Embryonic facial prominence (tissue), 1 donor: ENCODE results near the gene AQP7.
A peak's percentile ranks its signal among the peaks of the same experiment; 100 is the strongest.
"Not testable (repeated sequence)": the region's sequence is repeated elsewhere in the genome, so short reads cannot be mapped to it uniquely, and the experiment has no call there.

Experiments
- DNase-seq: peaks from one replicate; pipeline ENCODE4 v3.0.0-alpha.2; 2016; ENCODE audit errors: extremely low spot score

AQP7 gene

DNA sequence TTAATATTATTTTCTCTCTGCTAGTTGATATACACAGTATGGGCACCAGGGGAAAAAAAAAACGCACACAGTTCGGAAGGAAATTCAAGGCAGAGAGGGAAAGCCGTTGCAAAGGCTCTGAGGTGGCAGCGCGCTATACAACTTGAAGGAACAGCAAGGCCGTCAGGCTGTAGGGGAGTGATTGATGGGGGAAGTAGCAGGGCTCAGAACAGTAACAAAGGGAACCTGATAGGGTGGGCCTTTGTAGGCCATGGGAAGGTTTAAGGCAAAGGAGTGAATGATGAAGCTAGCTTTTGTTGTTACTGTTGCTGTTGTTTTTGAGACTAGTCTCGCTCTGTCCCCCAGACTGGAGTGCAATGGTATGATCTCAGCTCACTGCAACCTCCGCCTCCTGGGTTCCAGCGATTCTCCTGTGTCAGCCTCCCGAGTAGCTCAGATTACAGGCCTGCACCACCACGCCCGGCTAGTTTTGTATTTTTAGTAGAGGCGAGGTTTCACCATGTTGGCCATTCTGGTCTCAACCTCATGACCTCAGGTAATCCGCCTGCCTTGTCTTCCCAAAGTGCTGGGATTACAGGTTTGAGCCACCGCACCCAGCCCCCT, 27.0 kb downstream of the AQP7 start:
- DNase-seq, result no peak

DNA sequence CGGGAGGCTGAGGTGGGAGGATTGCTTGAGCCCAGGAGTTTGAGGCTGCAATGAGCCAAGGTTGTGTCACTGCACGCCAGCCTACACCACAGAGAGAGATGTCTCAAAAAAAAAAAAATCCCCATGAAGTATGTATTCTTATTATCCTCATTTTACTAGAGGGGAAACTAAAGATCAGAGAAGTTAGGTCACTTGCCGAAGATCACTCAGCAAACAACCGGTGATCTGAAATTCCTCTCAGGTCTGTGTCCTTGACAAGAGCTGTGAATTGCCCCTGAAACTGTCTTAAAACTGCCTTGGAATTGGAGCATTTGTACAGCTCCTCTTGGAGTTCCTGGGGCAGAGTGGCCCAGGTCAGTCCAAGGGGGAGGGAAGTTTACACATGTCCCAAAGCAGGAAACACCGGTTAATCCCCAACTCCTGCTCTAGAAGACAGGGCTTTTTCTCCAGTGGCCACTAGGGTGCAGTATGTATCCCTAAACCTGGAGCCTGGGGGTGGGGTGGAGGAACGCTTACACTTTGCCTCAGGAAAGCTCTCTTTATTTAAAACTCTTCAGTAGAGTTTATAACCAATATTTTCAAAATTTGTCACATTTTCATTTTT, 27.6 kb downstream of the AQP7 start:
- peak; percentile 57 for DNase-seq

DNA sequence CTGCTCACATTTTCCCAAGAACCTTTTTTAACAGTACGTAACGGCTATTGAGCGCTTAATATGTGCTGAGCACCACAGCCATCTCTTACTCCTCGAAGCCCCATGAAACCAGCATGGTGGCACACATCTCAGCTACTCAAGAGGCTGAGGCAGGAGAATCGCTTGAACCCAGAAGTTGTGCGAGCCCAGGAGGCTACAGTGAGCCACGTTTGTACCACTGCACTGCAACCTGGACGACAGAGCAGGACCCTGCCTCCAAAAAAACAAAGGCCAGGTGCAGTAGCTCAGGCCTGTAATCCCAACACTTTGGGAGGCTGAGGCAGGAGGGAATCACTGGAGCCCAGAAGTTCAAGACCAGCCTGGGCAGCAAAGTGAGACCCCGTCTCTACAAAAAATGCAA, 28.2 kb downstream of the AQP7 start:
- no peak for DNase-seq

DNA sequence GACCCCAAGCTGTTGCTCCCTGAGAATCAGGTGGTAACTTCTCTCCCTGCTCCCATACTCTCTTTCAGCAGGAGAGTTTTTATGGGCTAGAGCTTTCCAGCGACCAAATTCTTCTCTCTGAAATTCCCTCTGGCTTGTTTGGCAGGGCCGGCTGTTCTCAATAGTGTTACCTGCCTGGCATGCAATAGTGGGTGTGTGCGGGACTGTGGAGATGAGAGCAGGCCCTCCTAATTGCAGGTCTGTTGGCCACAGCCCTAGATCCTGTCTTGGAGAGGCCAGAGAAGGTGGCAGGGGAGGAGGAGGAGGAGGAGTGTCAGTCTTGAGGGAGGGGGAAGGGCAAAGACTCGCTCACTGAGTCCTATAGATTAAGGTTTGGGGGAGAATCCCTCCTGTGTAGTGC, 29.5 kb downstream of the AQP7 start:
- no peak for DNase-seq

DNA sequence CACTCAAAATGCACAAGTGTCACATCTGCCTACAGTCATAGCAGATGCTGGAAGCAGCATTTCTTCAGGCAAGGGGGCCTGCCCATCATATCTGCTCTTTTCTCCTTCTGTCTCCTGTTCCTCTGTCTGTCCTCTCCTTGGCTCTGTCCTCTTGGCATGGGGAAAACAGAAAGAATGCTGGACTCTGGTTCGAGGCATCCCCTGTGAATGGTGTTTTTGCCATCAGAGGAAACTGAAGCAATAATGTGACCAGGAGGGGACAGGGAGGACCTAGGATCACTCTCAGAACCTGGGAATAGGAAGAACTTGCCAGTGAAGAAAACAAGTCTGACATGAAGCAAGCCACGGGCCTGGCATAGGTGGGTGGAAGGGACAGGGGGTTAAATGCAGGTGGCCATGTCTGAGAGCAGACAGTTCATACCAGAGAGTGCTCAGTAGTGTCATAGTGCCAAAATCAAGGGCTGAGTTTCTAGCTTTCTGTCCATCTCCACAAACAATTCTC, 35.3 kb downstream of the AQP7 start:
- no peak for DNase-seq

DNA sequence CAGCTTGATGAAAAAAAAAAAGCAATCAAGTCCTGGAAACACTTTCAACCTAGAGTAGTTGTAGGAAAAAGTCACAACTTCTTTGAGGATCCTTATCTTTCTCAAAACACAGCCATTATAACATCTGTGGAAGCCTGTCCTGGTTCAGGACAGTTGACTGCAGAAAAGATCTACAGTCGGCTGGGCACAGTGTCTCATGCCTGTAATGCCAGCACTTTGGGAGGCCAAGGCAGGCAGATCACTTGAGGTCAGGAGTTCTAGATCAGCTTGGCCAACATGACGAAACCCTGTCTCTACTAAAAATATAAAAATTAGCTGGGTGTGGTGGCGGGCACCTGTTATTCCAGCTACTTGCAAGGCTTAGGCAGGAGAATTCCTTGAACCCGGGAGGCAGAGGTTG, 37.6 kb downstream of the AQP7 start:
- DNase-seq, result not testable (repeated sequence)

DNA sequence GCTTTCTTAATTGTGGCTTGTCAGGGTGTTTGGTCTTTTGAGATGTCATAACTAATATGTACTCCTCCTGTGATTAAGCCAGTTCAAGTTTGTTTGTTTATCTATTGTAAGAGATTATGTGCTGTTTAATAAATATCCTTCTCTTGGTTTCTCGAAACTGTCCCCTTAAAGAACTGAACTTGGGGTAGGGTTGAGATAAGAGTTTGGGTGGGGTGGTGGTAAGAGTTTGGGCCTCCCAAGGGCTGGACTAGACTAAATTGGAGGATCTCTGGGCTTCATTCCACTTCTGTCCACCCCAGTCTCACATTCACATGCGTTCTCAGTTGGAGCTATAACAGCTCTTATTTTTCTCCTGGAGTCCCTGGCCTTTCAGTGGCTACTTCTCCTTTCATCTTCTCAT, 38.2 kb downstream of the AQP7 start:
- DNase-seq, result no peak

DNA sequence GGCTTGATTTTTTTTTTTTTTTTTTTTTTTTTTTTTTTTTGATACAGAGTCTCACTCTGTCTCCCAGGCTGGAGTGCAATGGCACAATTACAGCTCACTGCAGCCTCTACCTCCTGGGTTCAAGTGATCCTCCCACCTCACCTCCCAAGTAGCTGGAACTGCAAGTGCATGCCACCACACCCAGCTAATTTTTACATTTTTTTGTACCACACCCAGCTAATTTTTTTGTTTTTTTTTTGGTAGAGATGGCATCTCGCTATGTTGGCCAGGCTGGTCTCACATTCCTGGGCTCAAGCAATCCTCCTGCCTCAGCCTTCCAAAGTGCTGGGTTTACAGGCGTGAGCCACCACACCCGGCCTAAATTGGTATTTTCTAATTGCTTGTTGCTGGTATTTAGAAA, 43.7 kb downstream of the AQP7 start:
- DNase-seq, result not testable (repeated sequence)

DNA sequence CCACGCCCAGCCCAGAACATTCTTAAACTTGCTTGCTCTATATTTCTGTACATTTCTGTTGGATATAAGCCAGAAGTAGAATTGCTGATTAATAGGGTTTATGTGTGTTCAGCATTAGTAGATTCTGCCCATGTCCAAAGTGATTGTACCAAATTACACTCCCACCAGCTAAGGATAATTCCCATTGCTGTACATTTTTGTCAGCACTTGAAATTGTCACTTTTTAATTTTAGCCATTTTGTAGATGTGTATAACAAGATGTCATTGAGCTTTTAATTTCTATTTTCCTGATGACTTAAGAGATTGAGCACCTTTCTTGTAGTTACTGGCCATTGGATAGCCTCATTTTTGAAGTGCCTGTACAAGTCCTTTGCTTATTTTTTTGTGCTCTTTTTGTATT, 46.4 kb downstream of the AQP7 start:
- no peak for DNase-seq

DNA sequence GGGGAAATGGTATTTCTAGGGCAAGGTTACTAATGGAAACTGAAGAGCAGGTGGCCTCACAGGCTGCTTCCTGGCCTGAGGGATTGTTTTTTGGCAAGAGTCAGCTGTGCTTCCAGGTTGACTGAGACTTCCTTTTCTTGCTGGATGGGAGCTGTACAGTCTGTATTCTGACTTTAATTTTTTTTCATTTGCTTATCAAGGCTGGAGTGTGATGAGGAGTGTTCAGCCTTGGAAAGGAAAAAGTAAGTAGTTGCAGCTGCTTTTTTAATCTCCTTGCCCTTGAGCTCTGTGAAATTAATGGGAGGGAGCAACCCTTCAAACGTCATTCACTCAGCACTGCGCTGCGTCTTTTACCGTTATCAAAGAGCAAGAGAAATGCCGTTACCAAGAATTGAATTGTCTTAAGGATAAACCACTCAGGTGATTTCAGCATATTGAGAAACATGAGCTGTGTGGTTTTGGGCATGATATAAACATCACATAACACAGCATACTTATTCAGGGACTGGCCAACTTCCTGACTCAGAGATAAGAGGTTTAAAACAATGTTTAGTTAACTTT, 47.6 kb downstream of the AQP7 start:
- DNase-seq, result no peak

DNA sequence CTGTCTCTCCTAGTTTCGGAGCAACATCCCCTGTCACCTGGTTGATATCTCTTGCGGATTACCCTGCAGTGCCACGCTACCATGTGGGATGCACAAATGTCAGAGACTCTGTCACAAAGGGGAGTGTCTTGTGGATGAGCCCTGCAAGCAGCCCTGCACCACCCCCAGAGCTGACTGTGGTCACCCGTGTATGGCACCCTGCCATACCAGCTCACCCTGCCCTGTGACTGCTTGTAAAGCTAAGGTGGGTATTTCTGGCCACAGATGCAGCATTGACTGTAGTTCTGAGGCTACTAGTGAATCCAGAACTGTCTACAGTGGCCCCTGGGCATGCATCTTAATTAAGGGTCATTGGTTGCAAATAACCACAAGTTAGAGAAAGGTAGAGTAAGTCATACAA, 50.8 kb downstream of the AQP7 start:
- no peak for DNase-seq

DNA sequence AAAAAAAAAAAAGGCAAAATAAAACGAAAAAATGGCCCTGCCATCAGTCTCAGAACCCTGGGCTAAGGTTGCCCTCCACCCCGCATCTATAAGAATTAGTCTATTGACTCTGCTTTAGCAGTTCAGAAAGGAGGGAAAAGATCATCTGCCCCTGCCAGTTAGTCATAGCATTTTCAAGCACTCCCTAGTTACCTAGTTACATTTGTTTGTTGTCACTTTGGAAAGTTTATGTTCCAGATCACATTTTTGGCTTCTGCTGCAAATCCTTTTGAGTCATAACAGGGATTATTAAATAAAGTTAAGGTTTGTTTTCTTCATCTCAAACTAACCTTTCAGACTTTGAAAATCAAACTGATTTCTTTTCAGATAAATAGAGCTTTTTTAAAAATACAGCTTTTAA, 52.1 kb downstream of the AQP7 start:
- DNase-seq, result no peak

DNA sequence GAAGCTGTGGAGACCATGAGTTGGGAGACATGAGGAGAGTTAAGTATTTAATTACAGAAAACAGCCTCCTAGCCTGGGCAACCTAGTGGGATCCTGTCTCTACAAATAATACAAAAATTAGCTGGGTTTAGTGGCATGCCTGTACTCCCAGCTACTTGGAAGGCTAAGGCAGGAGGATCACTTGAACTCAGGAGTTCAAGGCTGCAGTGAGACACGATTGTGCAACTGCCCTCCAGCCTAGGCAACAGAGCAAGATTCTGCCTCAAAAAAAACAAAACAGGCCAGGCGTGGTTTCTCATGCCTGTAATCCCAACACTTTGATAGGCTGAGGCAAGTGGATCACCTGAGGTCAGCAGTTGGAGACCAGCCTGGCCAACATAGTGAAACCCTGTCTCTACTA, 52.6 kb downstream of the AQP7 start:
- DNase-seq, result no peak

DNA sequence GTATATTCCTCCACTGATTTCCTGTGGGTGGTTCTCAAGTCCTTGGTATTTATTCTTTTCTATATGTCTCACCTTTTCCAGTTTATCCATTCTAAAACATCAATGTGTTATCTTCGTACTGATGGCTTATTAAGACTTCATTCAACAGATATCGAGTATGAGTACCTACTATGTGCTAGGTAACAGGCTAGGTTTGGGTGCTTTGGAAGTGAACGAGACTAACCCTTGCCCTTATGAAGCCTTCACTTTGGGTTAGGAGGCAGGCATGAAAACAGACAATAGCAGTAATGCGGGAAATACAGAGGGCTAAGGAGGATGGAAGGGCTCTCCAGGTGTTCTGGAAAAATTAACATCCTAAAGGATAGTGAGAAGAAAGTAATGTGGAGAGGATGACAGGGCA, 53.4 kb downstream of the AQP7 start:
- DNase-seq, result no peak

DNA sequence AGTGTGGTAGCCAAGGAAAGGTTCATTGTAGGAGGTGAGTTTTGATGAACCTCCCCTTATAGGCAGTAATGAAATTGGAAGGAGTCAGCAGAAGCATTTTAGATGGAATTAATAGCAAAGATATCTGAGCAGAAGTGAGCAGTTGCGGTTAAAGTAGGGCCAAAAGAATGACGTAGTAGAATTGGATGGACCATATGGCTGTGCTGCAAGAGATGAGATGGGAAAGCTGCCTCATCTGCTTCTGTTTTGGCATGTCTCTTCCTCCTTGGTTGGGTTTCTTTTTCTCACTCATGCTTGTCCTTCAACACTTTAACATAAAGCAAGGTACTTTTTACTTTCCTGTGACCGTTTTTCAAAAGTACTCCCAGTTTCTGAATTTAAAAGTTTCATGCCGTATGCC, 55.8 kb downstream of the AQP7 start:
- DNase-seq, result no peak

DNA sequence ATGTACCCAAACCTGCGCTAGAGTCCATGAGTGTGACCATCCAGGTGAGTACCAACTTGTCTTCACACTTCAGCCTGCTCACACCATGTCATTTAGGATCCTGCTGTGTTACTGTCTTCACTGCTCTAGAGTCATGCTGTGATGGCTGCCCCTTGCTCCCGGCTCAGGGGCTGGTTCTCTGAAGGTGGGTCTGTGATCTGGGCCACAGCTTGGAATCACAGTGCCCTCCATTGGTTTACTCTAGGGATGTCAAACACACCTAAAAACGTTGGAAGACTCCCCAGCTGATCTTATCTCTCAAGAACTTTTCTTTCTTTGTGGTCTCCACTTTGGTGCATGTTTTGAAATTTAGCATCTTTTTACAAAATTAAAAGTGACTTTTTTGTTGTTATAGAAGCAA, 58.2 kb downstream of the AQP7 start:
- DNase-seq, result no peak

DNA sequence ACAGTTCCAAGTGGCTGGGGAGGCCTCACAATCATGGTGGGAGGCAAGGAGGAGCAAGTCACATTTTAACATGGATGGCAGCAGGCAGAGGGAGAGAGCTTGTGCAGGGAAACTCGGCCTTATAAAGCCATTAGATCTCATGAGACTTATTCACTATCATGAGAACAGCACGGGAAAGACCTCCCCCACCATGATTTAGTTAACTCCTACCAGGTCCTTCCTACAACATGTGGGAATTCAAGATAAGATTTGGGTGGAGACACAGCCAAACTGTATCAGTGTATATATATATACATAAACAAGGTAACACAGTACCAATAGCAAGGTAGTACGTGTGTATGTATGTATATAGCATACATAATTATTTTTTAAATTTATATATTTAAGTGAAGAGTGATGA, 61.2 kb downstream of the AQP7 start:
- DNase-seq, result no peak

DNA sequence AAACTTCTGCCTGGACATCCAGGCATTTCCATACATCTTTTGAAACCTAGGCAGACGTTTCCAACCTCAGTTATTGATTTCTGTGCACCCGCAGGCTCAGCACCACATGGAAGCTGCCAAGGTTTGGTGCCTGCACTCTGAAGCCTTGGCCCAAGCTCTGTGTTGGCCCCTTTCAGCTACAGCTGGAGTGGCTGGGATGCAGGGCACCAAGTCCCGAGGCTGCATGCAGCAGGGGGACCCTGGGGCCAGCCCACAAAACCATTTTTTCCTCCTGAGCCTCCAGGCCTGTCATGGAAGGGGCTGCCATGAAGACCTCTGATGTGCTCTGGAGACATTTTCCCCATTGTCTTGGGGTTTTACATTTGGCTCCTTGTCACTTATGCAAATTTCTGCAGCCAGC, 62.2 kb downstream of the AQP7 start:
- DNase-seq, result no peak
